GM12874 (cell line): Measurements from ENCODE around the gene SNRPA.

Source experiments
- CTCF ChIP-seq: IDR thresholded peaks from 2 replicates; pipeline ENCODE4 v1.5.1; 2011; ENCODE audit warnings: low read depth, mild to moderate bottlenecking, control low read depth, low read length, moderate library complexity; ENCODE audit not compliant: insufficient read depth

Gene SNRPA

GRCh38 chr19:40750874-40751537 lies at the start of gene SNRPA:
Gene SNRPA (plus strand): TSS chr19:40751203. CDS start chr19:40751409, 206 bp downstream.
- TF ChIP-seq CTCF, result no peak

- no peak for TF ChIP-seq CTCF
Measured at GRCh38 chr19:40701758-40702157, 49.2 kb upstream of the SNRPA start.

- TF ChIP-seq CTCF, result no peak
Measured at GRCh38 chr19:40702337-40703012, 48.5 kb upstream of the SNRPA start.

GRCh38 chr19:40703029-40703755 lies 47.8 kb upstream of the SNRPA start:
- no peak for TF ChIP-seq CTCF

GRCh38 chr19:40704491-40705361 lies 46.3 kb upstream of the SNRPA start:
- TF ChIP-seq CTCF, result no peak

- TF ChIP-seq CTCF, result no peak
Measured at GRCh38 chr19:40705362-40705651, 45.7 kb upstream of the SNRPA start.
